K562 (cell line): Measurements from ENCODE around the gene SRRT. TPM values are rescaled to one million over a fixed set of nuclear protein-coding genes. Genes with fewer than 3 reads are reported as not detected.

Experiments
- ARID3B ChIP-seq: fragments of 250-450 bp; sonication (Bioruptor Pico); IDR thresholded peaks from 2 replicates; pipeline ENCODE4 v1.4.0; 2020; ENCODE audit warnings: borderline replicate concordance
- CBX8 ChIP-seq: fragments of 200-600 bp; sonication (generic); IDR thresholded peaks from 2 replicates; pipeline ENCODE4 v1.6.1; 2012; ENCODE audit warnings: borderline replicate concordance, mixed run types, low read depth, mild to moderate bottlenecking, moderate library complexity, mixed read lengths, low read length, control low read depth, inconsistent platforms; ENCODE audit not compliant: poor library complexity, severe bottlenecking; ENCODE audit errors: extremely low read depth
- CC2D1A ChIP-seq: fragments of 450-650 bp; IDR thresholded peaks from 2 replicates; pipeline ENCODE4 v1.6.1; 2017; ENCODE audit warnings: mild to moderate bottlenecking
- CREM ChIP-seq: IDR thresholded peaks from 2 replicates; pipeline ENCODE4 v1.6.1; 2014; ENCODE audit warnings: antibody characterized with exemption, low read depth
- DPF2 ChIP-seq: fragments of 450-650 bp; IDR thresholded peaks from 2 replicates; pipeline ENCODE4 v1.6.1; 2016
- EGR1 ChIP-seq: fragments of 450-650 bp; conservative IDR thresholded peaks from 2 replicates; pipeline ENCODE4 v1.6.1; 2017; ENCODE audit warnings: mild to moderate bottlenecking
- HDAC6 ChIP-seq: IDR thresholded peaks from 2 replicates; pipeline ENCODE4 v1.6.1; 2012; ENCODE audit warnings: low read depth, mild to moderate bottlenecking, control low read depth, inconsistent platforms, low read length, moderate library complexity
- KLF13 ChIP-seq: fragments of 450-650 bp; IDR thresholded peaks from 2 replicates; pipeline ENCODE4 v1.6.1; 2016; ENCODE audit warnings: missing genetic modification characterization, low read depth, mild to moderate bottlenecking, missing compliant biosample characterization, moderate library complexity, borderline replicate concordance
- MCM2 ChIP-seq: fragments of 450-650 bp; IDR thresholded peaks from 2 replicates; pipeline ENCODE4 v1.6.1; 2017; ENCODE audit warnings: low read depth, mild to moderate bottlenecking
- PHB2 ChIP-seq: fragments of 450-650 bp; IDR thresholded peaks from 2 replicates; pipeline ENCODE4 v1.6.1; 2017; ENCODE audit warnings: low read depth
- PHF20 ChIP-seq: fragments of 450-650 bp; IDR thresholded peaks from 2 replicates; pipeline ENCODE4 v1.6.1; 2018; ENCODE audit not compliant: partially characterized antibody
- RFX1 ChIP-seq: fragments of 450-650 bp; IDR thresholded peaks from 2 replicates; pipeline ENCODE4 v1.6.1; 2016; ENCODE audit warnings: mild to moderate bottlenecking, moderate library complexity
- RUNX1 ChIP-seq: sonication (generic); IDR thresholded peaks from 2 replicates; pipeline ENCODE4 v1.6.1; 2016; ENCODE audit warnings: antibody characterized with exemption, low read depth
- SMARCE1 ChIP-seq: fragments of 450-650 bp; IDR thresholded peaks from 2 replicates; pipeline ENCODE4 v1.7.1; 2016; ENCODE audit warnings: mild to moderate bottlenecking
- TBP ChIP-seq: optimal IDR thresholded peaks from 2 replicates; pipeline ENCODE3; 2011; ENCODE audit warnings: low read depth, low read length, improper control_type of control experiment
- USF1 ChIP-seq: sonication (generic); formaldehyde crosslinking; IDR thresholded peaks from 2 replicates; pipeline ENCODE4 v1.9.0; 2022; ENCODE audit warnings: mild to moderate bottlenecking, missing genetic modification reagents
- ZC3H4 ChIP-seq: sonication (generic); formaldehyde crosslinking; IDR thresholded peaks from 2 replicates; pipeline ENCODE4 v1.9.0; 2021; ENCODE audit warnings: missing genetic modification reagents, borderline replicate concordance
- ZMIZ1 ChIP-seq, 2 experiments: fragments of 150-350 bp in 1 of 2; IDR thresholded peaks; 2 replicates each; pipeline ENCODE4 v1.6.1; 2012 to 2016; ENCODE audit warnings: low read depth in 2 of 2, low read length in 2 of 2, mild to moderate bottlenecking in 1 of 2, moderate library complexity in 1 of 2
- ZNF436 ChIP-seq: fragments of 250-450, 450-650 bp; sonication (Bioruptor Pico); formaldehyde crosslinking; IDR thresholded peaks from 2 replicates; pipeline ENCODE4 v1.7.0; 2020; ENCODE audit warnings: mild to moderate bottlenecking
- ZNF644 ChIP-seq: fragments of 200-800 bp; sonication (Bioruptor generic); IDR thresholded peaks from 2 replicates; pipeline ENCODE4 v1.6.1; 2016; ENCODE audit warnings: low read depth, missing genetic modification characterization, missing compliant biosample characterization
- ZNF830 ChIP-seq: fragments of 250-450 bp; sonication (Bioruptor Pico); IDR thresholded peaks from 2 replicates; pipeline ENCODE4 v1.5.0; 2021; ENCODE audit warnings: mild to moderate bottlenecking
- polyA plus RNA-seq, 8 experiments: library from polyadenylated mRNA; depleted of rRNA in 4 of 8; stranded (reverse) in 5 of 8; unstranded in 3 of 8; fragments of >200 nt; fragmentation: Nextera tagmentation in 2 of 8; fragmentation: Illumina TruSeq in 1 of 8; extraction: Ambion mirVana in 2 of 8; extraction: Trizol in 1 of 8; gene quantifications; 2 replicates each; pipeline versions ENCODE4 v1.2.1 to v1.2.3, GENCODE V29; 2011 to 2014; ENCODE audit warnings: inconsistent platforms in 1 of 8, missing spikeins in 1 of 8
- total RNA-seq, 7 experiments: library from RNA; depleted of rRNA in 6 of 7; stranded (reverse); fragments of >200 nt in 6 of 7; fragmentation: Illumina TruSeq in 2 of 7; extraction: Trizol in 2 of 7; gene quantifications; 2 replicates each; pipeline versions ENCODE4 v1.2.1 to v1.2.3, GENCODE V29; 2011 to 2021; ENCODE audit warnings: low replicate concordance in 1 of 7
- TF ChIP-seq, protein P1 (sequence below): sonication (generic); formaldehyde crosslinking; IDR thresholded peaks from 2 replicates; pipeline ENCODE4 v1.8.0; 2022; ENCODE audit warnings: mild to moderate bottlenecking, missing genetic modification reagents

The SRRT gene
- total and polyA plus RNA-seq, 9 of the 15 experiments (the other 6 are each of a cell fraction or from before 2014, with no cell fraction given): 10.3 to 263 (median 84.4) TPM

DNA sequence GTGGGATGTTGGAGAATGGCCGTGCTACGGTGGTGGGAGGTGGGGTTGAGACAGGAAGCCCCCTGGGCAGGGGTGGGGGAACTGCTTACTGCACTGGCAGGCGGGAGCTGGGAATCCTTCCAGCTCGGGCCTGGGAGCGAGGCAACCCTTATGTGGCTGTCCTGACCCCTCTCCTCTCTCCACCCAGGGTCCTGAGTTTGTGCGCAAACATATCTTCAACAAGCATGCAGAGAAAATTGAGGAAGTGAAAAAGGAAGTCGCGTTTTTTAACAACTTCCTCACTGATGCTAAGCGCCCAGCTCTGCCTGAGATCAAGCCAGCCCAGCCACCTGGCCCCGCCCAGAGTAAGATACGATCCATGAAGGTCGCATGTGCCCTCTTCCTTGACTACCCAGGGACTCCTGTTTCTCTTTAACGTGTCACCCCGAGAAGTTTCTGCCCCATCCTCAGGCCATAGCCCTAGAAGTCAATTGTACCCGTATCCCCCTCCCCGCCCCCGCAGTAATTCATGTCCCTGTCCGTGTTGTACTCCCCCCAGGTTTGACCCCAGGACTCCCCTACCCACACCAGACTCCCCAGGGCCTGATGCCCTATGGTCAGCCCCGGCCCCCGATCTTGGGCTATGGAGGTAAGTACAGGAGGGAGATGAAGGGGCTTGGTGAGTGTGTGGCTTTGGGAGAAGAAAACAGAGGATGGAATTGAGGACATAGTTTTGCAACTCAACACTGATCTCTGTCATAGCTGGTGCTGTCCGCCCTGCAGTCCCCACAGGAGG is 12.8 kb downstream of the SRRT start (continued):
- TF ChIP-seq, protein P1, sequence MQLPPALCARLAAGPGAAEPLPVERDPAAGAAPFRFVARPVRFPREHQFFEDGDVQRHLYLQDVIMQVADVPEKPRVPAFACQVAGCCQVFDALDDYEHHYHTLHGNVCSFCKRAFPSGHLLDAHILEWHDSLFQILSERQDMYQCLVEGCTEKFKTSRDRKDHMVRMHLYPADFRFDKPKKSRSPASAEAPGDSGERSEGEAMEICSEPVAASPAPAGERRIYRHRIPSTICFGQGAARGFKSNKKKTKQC (CRISPR knock-in tag): 0 out of 2 replicates have a peak, but pooled peaks have one; percentile 46
- TF ChIP-seq DPF2 (peak; percentile 30; the same call in 1 of the 2 replicates), MCM2 (no peak), CC2D1A (no peak), HDAC6 (no peak), ZMIZ1 (IDR thresholded peaks at IDR 0.05; ENCODE audit: low read depth in 2 of 2, low read length in 2 of 2) (no peak), PHF20 (peak; percentile 13), RFX1 (no peak), ZC3H4 (CRISPR knock-in tag) (no peak), ZNF644 (no peak), USF1 (CRISPR knock-in tag) (no peak), ZNF436 (CRISPR knock-in tag) (no peak), CBX8 (no peak), PHB2 (0 out of 2 replicates have a peak, but pooled peaks have one; percentile 6), SMARCE1 (peak; percentile 25; the same call in 1 of the 2 replicates), TBP (no peak), EGR1 (peak; percentile 78), ARID3B (CRISPR knock-in tag) (no peak), CREM (peak; percentile 79), KLF13 (tag) (no peak), ZNF830 (CRISPR knock-in tag) (no peak), RUNX1 (no peak)
